Mesothelial cell of epicardium (in vitro differentiated cells): ENCODE measurements around the gene NR4A1. TPM values are rescaled to one million over a fixed set of nuclear protein-coding genes. Genes with fewer than 3 reads are reported as not detected.

Source experiments
- DNase-seq, 2 experiments: peaks; one replicate each; pipeline ENCODE4 v3.0.0; 2021; ENCODE audit warnings: low spot score in 2 of 2; ENCODE audit not compliant: unreplicated experiment in 2 of 2
- H3K27ac Mint-ChIP-seq: 2 replicates; pipeline ENCODE4 v1.8.0; 2021; ENCODE audit warnings: mixed read lengths
- H3K27me3 Mint-ChIP-seq: 2 replicates; pipeline ENCODE4 v1.8.0; 2021; ENCODE audit warnings: low read depth, mixed read lengths
- H3K36me3 Mint-ChIP-seq: 2 replicates; pipeline ENCODE4 v1.8.0; 2021; ENCODE audit warnings: mixed read lengths
- H3K4me1 Mint-ChIP-seq: 2 replicates; pipeline ENCODE4 v1.8.0; 2021; ENCODE audit warnings: mixed read lengths
- H3K4me3 Mint-ChIP-seq: 2 replicates; pipeline ENCODE4 v1.8.0; 2021; ENCODE audit warnings: mild to moderate bottlenecking, moderate library complexity, mixed read lengths
- H3K9me3 Mint-ChIP-seq: 2 replicates; pipeline ENCODE4 v1.8.0; 2021; ENCODE audit warnings: mixed read lengths
- total RNA-seq: library from RNA; stranded (reverse); gene quantifications from 3 replicates; pipeline ENCODE4 v1.2.1, GENCODE V29; 2021
- TF ChIP-seq, protein P1 (sequence below): fragments of 200-600 bp; sonication (generic); IDR thresholded peaks from one replicate; pipeline ENCODE4 v1.5.0; 2021; ENCODE audit warnings: antibody characterized with exemption; ENCODE audit not compliant: unreplicated experiment

The NR4A1 gene
- total RNA-seq, 1 donor from 2014 or later, result 141 TPM

- Mint-ChIP-seq H3K4me1 (peaks cover 30% of the 10 kb centered on the region), H3K4me3 (peak overlapping the region; percentile 82), H3K27ac (peak overlapping the region; percentile 88), H3K27me3 (peaks cover 43% of the 10 kb centered on the region), H3K9me3 (no peaks in the 10 kb centered on the region), H3K36me3 (no peaks in the 10 kb centered on the region)
- DNase-seq, result no peak
- TF ChIP-seq, protein P1, sequence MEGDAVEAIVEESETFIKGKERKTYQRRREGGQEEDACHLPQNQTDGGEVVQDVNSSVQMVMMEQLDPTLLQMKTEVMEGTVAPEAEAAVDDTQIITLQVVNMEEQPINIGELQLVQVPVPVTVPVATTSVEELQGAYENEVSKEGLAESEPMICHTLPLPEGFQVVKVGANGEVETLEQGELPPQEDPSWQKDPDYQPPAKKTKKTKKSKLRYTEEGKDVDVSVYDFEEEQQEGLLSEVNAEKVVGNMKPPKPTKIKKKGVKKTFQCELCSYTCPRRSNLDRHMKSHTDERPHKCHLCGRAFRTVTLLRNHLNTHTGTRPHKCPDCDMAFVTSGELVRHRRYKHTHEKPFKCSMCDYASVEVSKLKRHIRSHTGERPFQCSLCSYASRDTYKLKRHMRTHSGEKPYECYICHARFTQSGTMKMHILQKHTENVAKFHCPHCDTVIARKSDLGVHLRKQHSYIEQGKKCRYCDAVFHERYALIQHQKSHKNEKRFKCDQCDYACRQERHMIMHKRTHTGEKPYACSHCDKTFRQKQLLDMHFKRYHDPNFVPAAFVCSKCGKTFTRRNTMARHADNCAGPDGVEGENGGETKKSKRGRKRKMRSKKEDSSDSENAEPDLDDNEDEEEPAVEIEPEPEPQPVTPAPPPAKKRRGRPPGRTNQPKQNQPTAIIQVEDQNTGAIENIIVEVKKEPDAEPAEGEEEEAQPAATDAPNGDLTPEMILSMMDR, result no peak
Observed at GRCh38 chr12:52005903-52006703, 45.1 kb upstream of the NR4A1 start.

DNA sequence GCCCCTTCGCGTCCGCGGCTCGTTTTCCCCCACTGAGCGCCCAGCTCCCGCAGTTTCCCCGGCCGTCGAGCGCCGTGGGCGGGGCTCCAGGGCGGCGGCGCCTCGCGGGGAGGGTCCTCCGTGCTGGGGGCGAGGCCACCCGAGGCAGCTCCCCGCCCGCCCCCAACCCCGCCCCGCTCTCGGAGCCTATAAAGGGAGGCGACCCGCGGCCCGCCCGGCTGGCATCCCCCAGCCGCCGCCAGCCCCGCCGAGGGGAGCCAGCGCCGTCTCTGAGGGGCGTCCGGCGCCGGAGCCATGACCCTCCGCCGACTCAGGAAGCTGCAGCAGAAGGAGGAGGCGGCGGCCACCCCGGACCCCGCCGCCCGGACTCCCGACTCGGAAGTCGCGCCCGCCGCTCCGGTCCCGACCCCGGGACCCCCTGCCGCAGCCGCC is 44.5 kb upstream of the NR4A1 start, which contains the start of gene TAMALIN:
TAMALIN (plus strand) TSS at position 221 of the 432 bp plus-strand sequence; CDS start at position 295, 74 bp downstream.
- Mint-ChIP-seq H3K36me3 (no peaks in the 10 kb centered on the region), H3K27ac (peak within 1 kb of the TSS; percentile 88), H3K4me1 (peaks cover 32% of the 10 kb centered on the region), H3K27me3 (peaks cover 43% of the 10 kb centered on the region), H3K4me3 (peak within 1 kb of the TSS; percentile 82), H3K9me3 (no peaks in the 10 kb centered on the region)
- TF ChIP-seq, protein P1, result no peak
- DNase-seq, result peak; percentile 57 to 77

GRCh38 chr12:52007158-52007921 is 43.9 kb upstream of the NR4A1 start:
- Mint-ChIP-seq H3K4me3 (peak overlapping the region; percentile 81), H3K36me3 (no peaks in the 10 kb centered on the region), H3K27me3 (peaks cover 43% of the 10 kb centered on the region), H3K27ac (no peak overlapping the region), H3K4me1 (peaks cover 32% of the 10 kb centered on the region), H3K9me3 (no peaks in the 10 kb centered on the region)
- TF ChIP-seq, protein P1, result no peak
- DNase-seq, result no peak

- H3K9me3 Mint-ChIP-seq, result no peaks in the 10 kb centered on the region
- peaks cover 43% of the 10 kb centered on the region for H3K27me3 Mint-ChIP-seq
- peaks cover 32% of the 10 kb centered on the region for H3K4me1 Mint-ChIP-seq
- peak overlapping the region; percentile 30 for H3K27ac Mint-ChIP-seq
- TF ChIP-seq, protein P1, result no peak
- DNase-seq, result no peak
- H3K4me3 Mint-ChIP-seq, result peak overlapping the region; percentile 81
- no peaks in the 10 kb centered on the region for H3K36me3 Mint-ChIP-seq
Observed at GRCh38 chr12:52007982-52008510, 43.2 kb upstream of the NR4A1 start.

DNA sequence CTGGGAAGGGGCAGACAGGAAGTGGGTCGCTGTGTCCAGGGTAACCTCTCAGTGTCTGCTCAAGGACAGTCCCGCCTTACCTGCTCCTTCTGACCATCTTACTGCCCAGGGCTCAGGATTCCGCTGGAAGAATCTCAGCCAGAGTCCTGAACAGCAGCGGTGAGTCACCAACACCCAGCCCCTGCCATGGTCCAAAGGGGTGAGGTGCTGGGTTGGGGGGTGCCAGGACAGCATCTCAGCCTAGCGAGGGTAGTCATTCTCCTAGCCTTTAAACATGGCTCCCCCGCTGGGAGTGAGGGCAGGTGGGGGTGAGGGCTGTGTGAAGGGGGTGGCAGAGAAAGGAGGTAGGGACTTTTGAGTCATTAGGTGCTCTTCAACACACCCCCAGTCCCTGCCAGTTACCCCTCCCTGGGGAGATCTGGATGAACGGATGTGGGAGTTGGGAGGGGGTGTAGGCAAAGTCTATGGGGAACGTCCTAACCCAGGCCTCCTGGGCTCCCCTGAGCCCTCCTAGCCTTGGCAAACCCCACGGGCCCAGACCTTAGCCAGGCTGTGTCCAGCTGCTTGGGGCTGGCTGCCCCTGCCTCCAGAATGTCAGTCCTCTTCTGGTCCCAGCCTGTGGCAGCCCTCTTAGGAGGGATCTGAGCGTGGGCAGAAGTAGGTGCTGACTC is 42.0 kb upstream of the NR4A1 start:
- Mint-ChIP-seq H3K27ac (peak overlapping the region; percentile 47), H3K4me1 (peaks cover 32% of the 10 kb centered on the region), H3K4me3 (peak overlapping the region; percentile 4), H3K36me3 (no peaks in the 10 kb centered on the region), H3K9me3 (no peaks in the 10 kb centered on the region), H3K27me3 (peaks cover 52% of the 10 kb centered on the region)
- no peak for DNase-seq
- TF ChIP-seq, protein P1, result no peak
